Lower leg skin (tissue), 3 donors: ENCODE results near the gene PLPP2.

Experiments
- CTCF ChIP-seq, 3 donors: fragments of 450-650 bp; IDR thresholded peaks; one replicate each; pipeline ENCODE4 v1.5.1; 2016; ENCODE audit warnings: antibody characterized with exemption in 3 of 3, mild to moderate bottlenecking in 3 of 3, moderate library complexity in 2 of 3
- POLR2A ChIP-seq, 2 donors: fragments of 450-650 bp; IDR thresholded peaks; one replicate each; pipeline ENCODE4 v1.6.1; 2016 to 2017; ENCODE audit warnings: antibody characterized with exemption in 2 of 2, mild to moderate bottlenecking in 1 of 2, moderate library complexity in 1 of 2

GRCh38 chr19:313988-314815 is 23.0 kb upstream of the PLPP2 start:
- TF ChIP-seq CTCF (IDR thresholded peaks at IDR 0.05) (no peak), POLR2A (IDR thresholded peaks at IDR 0.05) (no peak)
